Measurements from ENCODE around the gene SLC12A4. TPM values are rescaled to one million over a fixed set of nuclear protein-coding genes. Genes with fewer than 3 reads are reported as not detected.

The SLC12A4 gene
- total and polyA plus RNA-seq, 8 donors, result 5.7 to 136 (median 20.1) TPM

DNA sequence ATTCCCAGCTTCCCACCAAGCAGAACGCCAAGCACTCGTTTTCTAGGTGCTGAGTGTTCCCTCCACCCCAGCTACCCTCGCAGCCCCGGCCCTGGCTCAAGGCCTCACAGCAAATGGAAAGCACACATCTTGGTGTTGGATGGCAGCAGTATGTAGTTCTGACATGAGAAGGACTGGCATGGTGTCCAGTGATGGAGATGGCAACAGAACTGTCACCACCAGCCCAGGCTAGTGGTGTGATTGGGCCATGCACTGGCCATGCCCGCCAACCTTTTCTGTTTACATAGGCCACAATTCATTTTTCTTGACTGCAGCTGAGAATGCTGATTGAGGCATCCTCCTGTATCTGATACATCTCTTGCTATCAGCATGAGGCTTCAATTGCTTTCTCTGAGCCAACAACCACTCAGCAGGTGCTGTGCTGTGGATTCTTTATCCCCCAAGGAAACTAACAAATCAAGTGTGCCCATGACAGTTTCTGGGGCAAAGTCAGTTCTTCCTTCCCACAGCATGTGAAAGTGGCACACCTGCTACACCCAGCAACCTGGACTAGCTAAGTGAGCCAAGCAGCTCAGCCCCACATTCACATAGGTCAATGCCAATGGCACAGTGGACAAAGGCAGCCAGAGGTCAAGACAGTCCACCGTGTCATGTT, 3.8 kb downstream of the SLC12A4 start:
- WGBS, 5 donors, result 85 to 92% (median 90%) methylated on average over 6 of the region's 6 CpGs
- H3K36me3 ChIP-seq, result peaks cover 30 to 39% (median 37%) of the 10 kb centered on the region in 4 donors
- TF ChIP-seq EP300 (IDR thresholded peaks at IDR 0.05) (no peak), POLR2AphosphoS5 (IDR thresholded peaks at IDR 0.05) (no peak), POLR2A (IDR thresholded peaks at IDR 0.05) (no peak)
- TF ChIP-seq, protein P1, sequence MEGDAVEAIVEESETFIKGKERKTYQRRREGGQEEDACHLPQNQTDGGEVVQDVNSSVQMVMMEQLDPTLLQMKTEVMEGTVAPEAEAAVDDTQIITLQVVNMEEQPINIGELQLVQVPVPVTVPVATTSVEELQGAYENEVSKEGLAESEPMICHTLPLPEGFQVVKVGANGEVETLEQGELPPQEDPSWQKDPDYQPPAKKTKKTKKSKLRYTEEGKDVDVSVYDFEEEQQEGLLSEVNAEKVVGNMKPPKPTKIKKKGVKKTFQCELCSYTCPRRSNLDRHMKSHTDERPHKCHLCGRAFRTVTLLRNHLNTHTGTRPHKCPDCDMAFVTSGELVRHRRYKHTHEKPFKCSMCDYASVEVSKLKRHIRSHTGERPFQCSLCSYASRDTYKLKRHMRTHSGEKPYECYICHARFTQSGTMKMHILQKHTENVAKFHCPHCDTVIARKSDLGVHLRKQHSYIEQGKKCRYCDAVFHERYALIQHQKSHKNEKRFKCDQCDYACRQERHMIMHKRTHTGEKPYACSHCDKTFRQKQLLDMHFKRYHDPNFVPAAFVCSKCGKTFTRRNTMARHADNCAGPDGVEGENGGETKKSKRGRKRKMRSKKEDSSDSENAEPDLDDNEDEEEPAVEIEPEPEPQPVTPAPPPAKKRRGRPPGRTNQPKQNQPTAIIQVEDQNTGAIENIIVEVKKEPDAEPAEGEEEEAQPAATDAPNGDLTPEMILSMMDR (IDR thresholded peaks at IDR 0.05), result no peak
- peaks cover 66 to 89% (median 81%) of the 10 kb centered on the region in 4 donors for H3K4me1 ChIP-seq
- H3K4me3 ChIP-seq, result no peak overlapping the region
- DNase-seq, result no peak
- no peaks in the 10 kb centered on the region for H3K27me3 ChIP-seq
- intact Hi-C loops (cut with DNase I; ENCODE audit: low total_unique reads), result no loop called here
- H3K9me3 ChIP-seq, result no peaks in the 10 kb centered on the region
- H3K27ac ChIP-seq, result peak overlapping the region in 3 of 5 donors; percentile 46 to 72 (median 59)

DNA sequence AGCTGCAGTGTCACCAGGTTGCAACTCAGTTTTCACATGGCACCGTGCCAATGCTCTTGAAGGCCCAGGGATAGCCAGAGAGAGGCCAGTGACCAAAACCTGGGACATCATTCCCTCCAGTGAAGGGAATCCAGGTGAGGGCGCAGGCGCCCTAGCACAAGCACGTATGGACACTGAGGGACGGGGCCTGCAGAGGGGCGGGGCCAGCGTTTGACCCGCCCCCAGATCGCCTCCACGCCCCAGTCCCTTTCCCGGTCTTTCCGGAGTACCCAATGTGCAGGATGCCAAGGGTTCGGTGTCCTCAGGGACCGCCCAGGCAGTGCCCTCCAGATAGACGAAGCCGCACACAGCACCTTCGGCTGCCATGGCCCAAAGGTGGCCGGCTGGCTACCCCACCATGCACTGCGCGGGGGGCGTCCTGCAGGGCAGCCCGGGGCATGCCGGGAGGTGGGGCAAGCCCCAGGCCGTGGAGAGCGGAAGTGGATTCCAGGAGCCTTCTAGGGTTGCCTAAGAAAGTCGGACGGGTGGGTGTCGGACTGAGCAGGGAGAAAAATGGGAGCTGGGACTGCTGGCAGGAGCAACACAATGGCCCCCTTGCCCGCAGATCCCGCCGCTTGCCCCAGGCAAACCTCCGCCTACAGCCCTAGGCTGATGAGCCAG, 4.6 kb downstream of the SLC12A4 start:
- peak; percentile 34 to 83 for DNase-seq
- no peaks in the 10 kb centered on the region for H3K27me3 ChIP-seq
- H3K9me3 ChIP-seq, result no peaks in the 10 kb centered on the region
- TF ChIP-seq POLR2AphosphoS5 (IDR thresholded peaks at IDR 0.05), result no peak
- H3K4me1 ChIP-seq, result peaks cover 70 to 90% (median 81%) of the 10 kb centered on the region in 4 donors
- no peak overlapping the region for H3K4me3 ChIP-seq
- H3K36me3 ChIP-seq, result peaks cover 30 to 48% (median 45%) of the 10 kb centered on the region in 4 donors
- H3K27ac ChIP-seq, result peak overlapping the region; percentile 25 to 72 (median 46)
- 47 to 84% (median 54%) methylated on average over 9 to 32 of the region's 32 CpGs for WGBS, 5 donors
- intact Hi-C loops (cut with DNase I; ENCODE audit: low total_unique reads), result no loop called here

DNA sequence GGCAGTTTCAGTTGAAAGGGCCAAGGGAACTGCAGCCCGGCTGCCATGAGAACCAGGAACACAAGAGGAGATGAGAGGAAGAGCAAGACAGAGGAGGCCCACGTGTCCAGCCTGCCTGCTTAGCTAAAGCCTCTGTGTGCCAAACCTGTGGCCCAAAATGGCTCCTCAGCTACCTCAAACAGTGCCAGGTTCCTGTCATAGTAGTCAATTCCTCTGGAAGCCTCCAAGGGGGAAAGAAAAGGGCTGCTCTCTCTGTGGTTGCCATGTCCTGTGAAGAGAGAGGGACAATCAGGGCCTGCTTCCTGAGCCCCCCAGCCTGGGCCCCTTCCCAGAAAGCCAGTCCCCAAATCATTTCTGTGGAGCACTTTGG, 5.2 kb downstream of the SLC12A4 start:
- Histone ChIP-seq H3K4me1 (peaks cover 70 to 91% (median 83%) of the 10 kb centered on the region in 4 donors), H3K4me3 (no peak overlapping the region), H3K27ac (peak overlapping the region in 4 of 5 donors; percentile 33 to 72 (median 52)), H3K9me3 (no peaks in the 10 kb centered on the region), H3K36me3 (peaks cover 32 to 53% (median 48%) of the 10 kb centered on the region in 4 donors), H3K27me3 (no peaks in the 10 kb centered on the region)
- intact Hi-C loops (cut with DNase I; ENCODE audit: low total_unique reads), result no loop called here
- WGBS, 5 donors, result 75 to 94% (median 86%) methylated on average over 2 of the region's 2 CpGs
- DNase-seq, result no peak
- TF ChIP-seq POLR2A (IDR thresholded peaks at IDR 0.05) (no peak), POLR2AphosphoS5 (IDR thresholded peaks at IDR 0.05) (no peak), EP300 (IDR thresholded peaks at IDR 0.05) (no peak)
- TF ChIP-seq, protein P1 (IDR thresholded peaks at IDR 0.05), result no peak

DNA sequence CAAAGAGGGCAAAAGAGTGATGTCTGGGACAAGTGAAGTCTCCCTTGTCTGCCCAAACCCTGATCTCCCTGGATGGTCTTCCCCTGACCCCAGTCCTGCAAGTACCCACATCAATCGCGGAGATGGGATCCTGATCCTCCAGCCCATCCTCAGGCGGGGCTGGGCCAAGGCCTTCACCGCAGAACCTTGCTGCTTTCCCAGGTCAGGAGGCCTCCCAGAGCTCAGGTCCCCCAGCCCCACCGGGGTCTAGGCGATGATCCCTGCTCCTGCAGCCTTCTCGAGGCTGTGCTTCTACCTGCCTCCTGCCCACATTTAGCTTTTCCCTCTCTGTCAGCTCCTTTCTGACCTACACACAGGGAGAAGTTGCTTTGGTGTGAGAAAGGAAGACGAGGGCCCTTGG, 6.3 kb downstream of the SLC12A4 start:
- Histone ChIP-seq H3K27me3 (no peaks in the 10 kb centered on the region), H3K9me3 (no peaks in the 10 kb centered on the region), H3K36me3 (peaks cover 42 to 64% (median 58%) of the 10 kb centered on the region in 4 donors), H3K27ac (peak overlapping the region in 4 of 5 donors; percentile 37 to 80 (median 72)), H3K4me3 (no peak overlapping the region), H3K4me1 (peaks cover 66 to 84% (median 78%) of the 10 kb centered on the region in 4 donors)
- DNase-seq, result no peak
- WGBS, 5 donors, result 94 to 100% (median 97%) methylated on average over 6 to 8 of the region's 8 CpGs
- TF ChIP-seq, protein P1 (IDR thresholded peaks at IDR 0.05), result no peak
- TF ChIP-seq POLR2A (IDR thresholded peaks at IDR 0.05), result no peak
- no peak for TF ChIP-seq EP300 (IDR thresholded peaks at IDR 0.05)
- TF ChIP-seq POLR2AphosphoS5 (IDR thresholded peaks at IDR 0.05), result no peak
- intact Hi-C loops (cut with DNase I; ENCODE audit: low total_unique reads), result no loop called here

Measured in stomach (tissue), 9 donors.